ENCODE data around the gene TEX264.

TEX264 gene

GRCh38 chr3:51710631-51711351 is 39.7 kb downstream of the TEX264 start:
- FAIRE-seq, result no peak
- TF ChIP-seq, protein P1, sequence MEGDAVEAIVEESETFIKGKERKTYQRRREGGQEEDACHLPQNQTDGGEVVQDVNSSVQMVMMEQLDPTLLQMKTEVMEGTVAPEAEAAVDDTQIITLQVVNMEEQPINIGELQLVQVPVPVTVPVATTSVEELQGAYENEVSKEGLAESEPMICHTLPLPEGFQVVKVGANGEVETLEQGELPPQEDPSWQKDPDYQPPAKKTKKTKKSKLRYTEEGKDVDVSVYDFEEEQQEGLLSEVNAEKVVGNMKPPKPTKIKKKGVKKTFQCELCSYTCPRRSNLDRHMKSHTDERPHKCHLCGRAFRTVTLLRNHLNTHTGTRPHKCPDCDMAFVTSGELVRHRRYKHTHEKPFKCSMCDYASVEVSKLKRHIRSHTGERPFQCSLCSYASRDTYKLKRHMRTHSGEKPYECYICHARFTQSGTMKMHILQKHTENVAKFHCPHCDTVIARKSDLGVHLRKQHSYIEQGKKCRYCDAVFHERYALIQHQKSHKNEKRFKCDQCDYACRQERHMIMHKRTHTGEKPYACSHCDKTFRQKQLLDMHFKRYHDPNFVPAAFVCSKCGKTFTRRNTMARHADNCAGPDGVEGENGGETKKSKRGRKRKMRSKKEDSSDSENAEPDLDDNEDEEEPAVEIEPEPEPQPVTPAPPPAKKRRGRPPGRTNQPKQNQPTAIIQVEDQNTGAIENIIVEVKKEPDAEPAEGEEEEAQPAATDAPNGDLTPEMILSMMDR (IDR thresholded peaks at IDR 0.05; ENCODE audit: insufficient read depth, missing control alignments), result peak; percentile 25
- peak; percentile 85 for DNase-seq (ENCODE audit: insufficient read length, low spot score)

GRCh38 chr3:51711352-51712037 is 40.4 kb downstream of the TEX264 start:
- DNase-seq (ENCODE audit: insufficient read length, low spot score) (peak; percentile 11), FAIRE-seq (no peak)
- TF ChIP-seq, protein P1 (IDR thresholded peaks at IDR 0.05; ENCODE audit: insufficient read depth, missing control alignments), result no peak

- peak; percentile 7 for DNase-seq (ENCODE audit: insufficient read length, low spot score)
- TF ChIP-seq, protein P1 (IDR thresholded peaks at IDR 0.05; ENCODE audit: insufficient read depth, missing control alignments), result no peak
- no peak for FAIRE-seq
Measured at GRCh38 chr3:51712038-51712420, 41.0 kb downstream of the TEX264 start.

GRCh38 chr3:51712511-51712931 is 41.5 kb downstream of the TEX264 start:
- FAIRE-seq, result no peak
- peak; percentile 4 for DNase-seq (ENCODE audit: insufficient read length, low spot score)
- TF ChIP-seq, protein P1 (IDR thresholded peaks at IDR 0.05; ENCODE audit: insufficient read depth, missing control alignments), result no peak

DNA sequence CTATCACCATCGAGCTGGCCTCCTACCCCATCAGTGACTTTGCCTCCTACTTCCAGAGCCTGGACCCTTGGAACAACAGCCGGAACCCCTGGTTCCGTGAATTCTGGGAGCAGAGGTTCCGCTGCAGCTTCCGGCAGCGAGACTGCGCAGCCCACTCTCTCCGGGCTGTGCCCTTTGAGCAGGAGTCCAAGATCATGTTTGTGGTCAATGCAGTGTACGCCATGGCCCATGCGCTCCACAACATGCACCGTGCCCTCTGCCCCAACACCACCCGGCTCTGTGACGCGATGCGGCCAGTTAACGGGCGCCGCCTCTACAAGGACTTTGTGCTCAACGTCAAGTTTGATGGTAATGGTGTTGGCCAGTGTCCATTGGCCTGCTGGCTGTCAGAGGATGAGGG is 41.9 kb downstream of the TEX264 start:
- FAIRE-seq (no peak), DNase-seq (ENCODE audit: insufficient read length, low spot score) (peak; percentile 9)
- TF ChIP-seq, protein P1 (IDR thresholded peaks at IDR 0.05; ENCODE audit: insufficient read depth, missing control alignments), result no peak

GRCh38 chr3:51715231-51715976 is 44.4 kb downstream of the TEX264 start:
- DNase-seq (ENCODE audit: insufficient read length, low spot score) (peak; percentile 5), FAIRE-seq (no peak)
- TF ChIP-seq, protein P1 (IDR thresholded peaks at IDR 0.05; ENCODE audit: insufficient read depth, missing control alignments), result no peak
